Right lobe of liver (tissue), 4 donors: Measurements from ENCODE around the gene RWDD2A.

Experiments used
- CTCF ChIP-seq, 4 donors: fragments of 200-600 bp in 3 of 4; fragments of 450-650 bp in 1 of 4; IDR thresholded peaks; one replicate each; pipeline versions ENCODE4 v1.5.1 to v1.8.0; 2016 to 2022; ENCODE audit warnings: antibody characterized with exemption in 4 of 4, mild to moderate bottlenecking in 2 of 4
- POLR2A ChIP-seq: fragments of 450-650 bp; IDR thresholded peaks from one replicate; pipeline ENCODE4 v1.6.1; 2017; ENCODE audit warnings: antibody characterized with exemption, mild to moderate bottlenecking
- donor health status: DM: no; HTN: no; CAD: no.
- donor health status: DM: no; HTN: no; CAD: no.
- donor health status: DM: no; HTN: yes; CAD: no.

GRCh38 chr6:83188501-83188900 is 4.7 kb upstream of the RWDD2A start:
- no peak for TF ChIP-seq POLR2A
- TF ChIP-seq CTCF (IDR thresholded peaks at IDR 0.05), result no peak
